ENCODE measurements around the gene BACH2.

The BACH2 gene

DNA sequence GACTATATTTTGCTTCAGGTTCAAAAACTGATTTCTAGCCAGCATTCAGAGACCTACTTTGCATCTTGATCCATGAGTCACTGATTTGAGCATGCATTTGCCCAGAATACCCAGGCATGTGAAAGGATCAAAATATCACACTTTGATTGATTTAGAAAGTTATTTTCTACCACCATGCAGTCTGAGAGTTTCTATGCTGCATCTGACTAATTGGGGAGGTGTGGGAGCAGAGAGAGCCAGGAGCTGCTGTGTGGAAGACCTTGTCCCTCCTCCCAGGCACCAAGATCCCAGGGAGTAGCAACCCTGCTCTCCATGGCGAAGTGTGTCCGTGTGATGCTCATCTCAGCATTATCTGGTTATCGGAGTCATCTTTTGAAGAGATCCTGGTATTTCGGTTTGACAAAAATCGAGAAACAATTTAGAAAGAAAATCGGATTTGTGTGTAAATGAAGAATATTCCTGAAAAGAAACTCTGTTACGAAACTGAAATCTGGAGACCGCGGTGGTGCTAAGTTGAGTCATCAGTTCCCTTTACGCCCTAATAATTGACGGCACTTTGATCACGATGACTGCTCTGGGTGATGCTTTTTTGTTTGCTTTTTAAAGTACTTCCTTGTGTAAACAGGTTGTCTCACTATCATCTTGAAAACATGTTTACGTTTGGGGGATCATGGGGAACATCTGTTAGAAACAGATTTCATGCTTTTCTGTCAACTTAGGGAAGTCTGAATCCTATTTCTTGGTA is 193.4 kb downstream of the BACH2 start:
- DNase-seq: peak in 2 of 56 donors; percentile 7

DNA sequence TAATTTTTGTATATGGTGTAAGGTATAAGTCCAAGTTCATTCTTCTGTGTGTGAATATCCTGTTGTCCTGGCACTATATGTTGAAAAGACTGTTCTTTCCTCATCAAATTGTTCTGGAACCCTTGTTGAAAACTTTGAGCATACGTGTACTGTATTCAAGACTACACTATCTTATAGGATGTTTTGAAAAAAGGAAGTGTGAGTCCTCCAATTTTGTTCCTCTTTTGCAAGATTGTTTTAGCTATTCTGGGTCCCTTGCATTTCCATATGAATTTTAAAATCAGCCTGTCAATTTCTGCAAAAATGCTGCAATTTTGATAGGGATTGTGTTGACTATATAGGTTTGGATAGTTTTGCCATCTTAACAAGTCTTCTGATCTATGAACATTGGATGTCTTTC is 195.2 kb downstream of the BACH2 start:
- DNase-seq: no peak

DNA sequence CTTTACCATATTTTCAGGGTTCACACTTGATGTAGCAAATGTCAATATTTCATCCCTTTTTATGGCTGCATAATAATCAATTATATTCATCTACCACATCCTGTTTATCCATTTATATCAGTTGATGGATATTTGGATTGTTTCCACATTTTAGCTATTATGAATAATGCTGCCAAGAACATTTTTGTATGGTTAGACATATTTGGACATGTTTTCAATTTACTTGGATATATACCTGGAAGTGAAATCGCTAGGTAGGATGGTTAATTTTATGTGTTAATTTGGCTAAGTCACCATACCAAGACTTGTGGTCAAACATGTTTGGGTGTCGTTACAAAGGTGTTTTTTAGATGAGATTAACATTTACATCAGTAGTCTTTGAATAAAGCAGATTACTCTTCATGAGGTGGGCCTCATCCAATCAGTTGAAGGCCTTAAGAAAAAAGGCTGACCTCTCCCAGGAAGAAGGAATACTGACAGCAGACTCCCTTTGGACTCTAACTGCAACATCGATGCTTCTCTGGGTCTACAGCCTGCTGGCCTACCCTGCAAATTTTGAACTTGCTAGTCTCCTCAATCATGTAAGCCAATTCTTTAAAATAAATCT is 196.5 kb downstream of the BACH2 start:
- DNase-seq: no peak

DNA sequence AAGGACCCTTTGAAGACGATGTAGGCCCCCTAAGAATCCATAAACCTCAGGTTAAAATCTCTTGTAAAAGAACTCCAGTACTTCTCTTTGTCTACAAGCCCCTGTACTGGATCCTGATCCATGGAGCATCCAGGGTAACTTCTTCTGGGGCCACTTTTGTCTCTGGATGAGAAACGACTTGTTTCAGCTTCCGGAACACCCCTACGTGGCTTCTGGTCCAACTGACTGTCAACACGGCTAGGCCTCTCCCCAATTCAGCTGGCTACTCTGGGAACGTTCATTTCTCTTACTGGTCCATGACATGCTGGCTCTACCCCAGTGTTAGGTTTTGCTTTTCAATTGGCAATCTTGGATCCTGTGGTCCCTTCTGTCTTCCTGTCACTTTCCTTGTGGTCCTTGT is 198.0 kb downstream of the BACH2 start:
- no peak for DNase-seq

DNA sequence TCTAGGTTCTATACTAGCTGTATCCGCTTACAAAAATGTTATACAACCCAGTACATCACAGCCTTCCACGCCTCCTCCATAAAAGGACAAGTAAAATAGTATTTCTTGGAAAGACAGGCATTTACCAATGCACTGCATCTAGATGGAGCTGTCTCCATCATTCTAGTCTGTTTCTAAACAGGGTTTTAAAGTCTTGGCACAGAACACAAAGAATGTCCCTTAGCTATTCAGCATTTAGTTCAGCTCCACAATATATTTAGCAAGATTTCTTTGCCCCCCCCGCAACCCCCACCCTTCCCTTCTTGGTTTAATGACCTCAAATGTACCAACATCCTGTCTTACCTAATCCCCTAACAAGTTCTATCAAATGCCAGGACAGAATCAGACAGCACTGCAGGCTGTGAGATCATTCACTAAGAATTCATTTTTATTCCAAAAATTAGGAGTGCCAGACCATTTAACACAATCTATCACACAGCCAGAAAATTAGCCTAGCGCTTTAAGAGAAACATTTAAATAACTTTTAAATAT is 198.6 kb downstream of the BACH2 start:
- DNase-seq: peak in 10 of 56 donors; percentile 2 to 39 (median 11)

DNA sequence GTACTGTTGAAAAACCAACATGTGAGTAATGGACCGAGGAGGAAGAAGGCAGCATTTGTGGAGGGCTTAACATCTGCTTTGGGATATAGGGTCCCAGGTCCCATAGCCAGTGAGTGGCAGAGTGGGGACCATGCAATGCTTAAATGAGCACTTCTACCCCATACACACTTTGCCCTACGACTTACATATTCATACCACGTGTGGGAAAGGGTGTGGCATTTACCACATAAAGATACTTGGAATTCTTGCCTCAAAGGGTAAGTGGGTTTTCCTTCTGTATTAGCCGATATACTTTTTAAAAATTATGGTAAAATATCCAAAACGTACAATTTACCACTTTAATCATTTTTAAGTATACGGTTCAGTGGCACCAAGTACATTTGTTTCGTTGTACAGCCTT is 199.3 kb downstream of the BACH2 start:
- no peak for DNase-seq

DNA sequence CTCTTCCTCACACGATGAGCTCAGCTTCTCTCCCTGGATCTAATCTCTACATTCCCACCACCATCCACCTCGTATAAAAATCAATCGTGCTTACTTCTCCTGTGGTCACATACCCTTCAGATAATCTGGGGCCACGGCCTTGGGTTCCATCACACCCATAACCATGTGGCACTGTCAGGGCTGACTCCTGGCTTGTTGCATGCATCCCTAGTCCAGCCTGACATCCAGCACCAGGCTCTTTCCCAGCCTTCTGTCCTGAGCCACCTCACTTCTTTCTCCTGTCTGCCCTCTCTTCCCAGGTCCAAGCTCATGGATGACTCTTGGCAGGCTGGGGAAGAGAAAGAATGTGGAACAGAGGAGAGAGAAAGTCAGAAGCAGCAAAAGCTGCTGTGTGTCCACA is 199.8 kb downstream of the BACH2 start:
- DNase-seq: no peak

DNA sequence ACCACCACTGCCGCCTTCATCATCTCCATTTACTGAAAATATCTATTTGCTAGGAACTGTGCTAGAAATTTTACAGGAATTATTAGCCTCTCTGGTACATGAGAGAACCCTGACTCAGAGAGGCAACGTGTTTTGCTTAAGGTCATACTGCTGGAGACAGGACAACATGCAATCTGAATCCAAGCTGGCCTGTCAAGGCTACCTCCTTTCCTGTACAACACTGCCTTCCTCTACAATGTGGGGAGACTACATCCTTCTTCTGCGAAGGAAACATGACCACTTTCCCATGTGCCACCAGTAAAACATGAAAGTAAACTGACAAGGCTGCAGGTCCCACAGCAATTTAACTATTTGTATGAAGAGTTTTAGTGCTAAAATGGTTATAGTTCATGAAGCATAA is 200.9 kb downstream of the BACH2 start:
- DNase-seq: no peak

DNA sequence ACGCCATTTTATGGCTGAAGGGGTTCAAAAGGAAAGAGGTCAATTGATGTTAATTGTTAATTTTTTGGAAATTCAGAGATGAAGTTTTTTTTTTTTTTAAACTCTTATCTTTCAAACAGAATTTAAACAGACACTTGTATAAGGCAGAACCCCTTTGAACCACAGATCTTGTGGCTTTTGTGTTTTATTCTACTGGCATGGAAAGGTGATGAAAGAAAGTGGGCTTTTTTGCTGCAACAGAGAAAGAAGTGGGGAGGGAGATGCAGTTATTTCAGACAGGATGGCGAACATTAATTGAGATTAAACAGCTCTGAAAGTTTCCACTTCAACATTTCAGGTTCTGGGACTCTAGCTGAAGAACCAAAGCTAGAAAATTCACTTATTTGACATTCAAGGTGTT is 201.5 kb downstream of the BACH2 start:
- DNase-seq: no peak

DNA sequence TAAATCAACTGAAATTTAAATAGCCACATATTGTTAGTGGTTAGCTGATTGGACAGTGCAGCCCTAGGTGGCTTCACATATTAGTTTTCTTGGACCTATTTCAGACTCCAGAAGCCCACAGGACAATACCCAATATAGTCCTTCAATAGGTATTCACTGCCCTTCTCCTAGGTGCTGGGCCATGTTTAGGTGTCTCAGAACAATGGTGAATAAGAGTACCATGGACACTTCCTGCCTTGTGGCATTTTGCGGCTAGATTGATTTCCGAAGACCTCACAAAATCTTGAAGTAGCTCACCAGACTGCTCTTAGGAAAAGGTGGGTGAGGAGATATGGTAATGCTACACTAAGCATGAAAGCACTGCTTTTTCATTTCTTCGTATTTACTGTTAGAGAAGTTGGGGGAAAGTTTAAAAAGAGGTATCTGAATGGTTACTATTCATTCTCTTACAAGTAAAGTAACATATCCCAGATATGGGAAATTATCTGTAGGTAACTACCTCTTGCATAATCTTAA is 203.0 kb downstream of the BACH2 start:
- no peak for DNase-seq

DNA sequence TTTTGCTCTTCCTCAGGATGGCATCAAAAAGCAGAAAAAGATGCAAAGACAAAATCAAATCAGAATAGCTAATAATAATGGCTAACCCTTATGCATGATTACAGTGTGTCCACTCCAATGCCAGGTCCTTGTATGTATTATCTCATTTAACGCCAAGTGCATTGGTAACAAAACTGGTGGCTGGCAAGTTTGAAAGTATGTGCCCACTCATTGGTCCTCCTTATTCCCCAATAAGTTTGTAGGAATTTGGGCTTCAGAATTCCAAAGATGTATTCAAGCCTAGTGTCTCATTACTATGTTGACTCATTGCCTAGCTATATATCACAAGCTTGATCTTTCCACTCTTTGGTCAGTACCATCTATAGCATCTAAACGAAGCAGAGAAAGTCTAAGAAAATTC is 205.8 kb downstream of the BACH2 start:
- DNase-seq: no peak

DNA sequence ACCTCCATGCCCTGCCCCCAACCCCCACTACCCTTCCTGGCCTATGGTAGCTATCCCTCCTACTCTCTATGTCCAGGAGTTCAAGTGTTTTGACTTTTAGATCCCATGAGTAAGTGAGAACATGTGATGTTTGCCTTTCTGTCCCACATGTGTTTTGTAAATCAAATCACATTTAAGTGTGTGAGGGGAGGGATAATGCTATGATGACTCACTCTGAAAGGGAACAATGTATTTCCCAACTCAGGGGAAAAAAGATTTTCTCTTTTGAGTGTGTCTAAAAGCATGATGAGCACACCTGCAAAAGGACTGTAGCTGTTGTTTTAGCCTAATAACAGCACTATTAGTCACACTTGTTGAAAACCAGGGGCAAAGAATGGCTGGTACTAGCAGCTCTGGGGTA is 208.6 kb downstream of the BACH2 start:
- DNase-seq: no peak

DNA sequence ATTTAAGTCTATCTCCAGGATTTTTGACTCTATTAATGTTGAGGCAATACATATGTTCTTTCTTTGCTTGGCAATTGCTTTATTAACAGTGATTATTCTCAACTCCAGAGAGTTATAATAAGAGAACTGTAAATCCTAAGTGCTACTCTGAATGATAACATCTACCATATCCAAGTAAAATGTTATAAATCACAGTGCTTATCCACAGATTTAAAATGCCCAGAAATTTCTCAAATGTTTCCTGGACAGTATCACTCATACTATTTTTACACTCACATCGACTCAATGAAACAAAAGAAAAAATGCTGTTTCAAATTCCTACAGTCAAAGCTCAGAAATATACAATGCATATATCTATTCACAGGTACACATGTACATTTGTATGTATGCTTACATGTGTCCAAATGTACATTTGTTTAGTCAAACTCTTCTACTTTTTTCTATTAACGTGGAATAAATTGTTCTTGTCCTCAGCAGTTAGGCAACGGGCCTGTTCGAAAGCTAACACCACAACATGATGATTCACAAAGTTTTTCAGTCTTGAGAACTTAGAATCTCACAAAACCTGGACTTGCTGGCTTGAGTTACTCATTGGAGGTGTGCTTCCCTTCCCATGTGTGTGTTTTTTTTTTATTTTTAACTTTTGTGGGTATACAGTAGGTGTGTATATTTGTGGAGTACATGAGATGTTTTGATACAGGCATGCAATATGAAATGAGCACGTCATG is 209.4 kb downstream of the BACH2 start:
- no peak for DNase-seq

DNA sequence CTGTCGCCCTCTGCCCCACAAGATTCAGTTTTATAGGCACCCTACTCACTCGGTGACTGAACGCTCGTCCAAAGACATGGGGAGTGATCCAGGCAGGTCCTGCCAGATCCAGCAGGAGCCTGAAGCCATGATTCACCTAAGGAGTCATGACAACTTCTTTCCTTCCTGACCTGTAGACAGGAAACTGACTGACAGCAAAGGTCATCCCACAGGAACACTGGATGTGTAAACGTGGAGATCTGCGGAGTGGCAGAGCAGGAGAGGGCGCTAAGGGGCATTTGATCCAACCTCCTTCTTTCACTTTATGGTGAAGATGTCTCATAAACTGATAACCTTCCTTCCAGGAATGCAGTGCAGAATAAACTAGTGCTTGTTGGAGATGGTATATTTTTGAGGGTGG is 210.1 kb downstream of the BACH2 start:
- no peak for DNase-seq

DNA sequence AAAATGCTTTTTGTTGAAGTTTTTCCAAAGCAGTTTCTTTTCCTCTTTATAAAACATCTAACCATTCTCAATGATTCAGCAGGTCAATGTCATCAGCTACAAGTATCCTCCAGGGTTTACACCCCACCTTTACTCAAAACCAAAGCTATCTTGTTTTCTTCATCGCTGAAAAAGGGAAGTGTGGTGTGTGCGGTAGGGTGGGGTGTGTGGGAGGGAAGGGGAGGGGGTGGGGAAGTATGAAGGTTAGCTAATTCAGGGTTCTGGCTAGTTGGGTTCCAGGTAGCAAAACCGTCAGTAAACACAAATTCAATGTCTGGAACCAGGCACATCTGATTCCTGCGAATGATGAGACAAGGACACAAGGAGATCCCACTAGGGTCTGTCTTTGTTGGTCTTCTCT is 212.8 kb downstream of the BACH2 start:
- DNase-seq: no peak

DNA sequence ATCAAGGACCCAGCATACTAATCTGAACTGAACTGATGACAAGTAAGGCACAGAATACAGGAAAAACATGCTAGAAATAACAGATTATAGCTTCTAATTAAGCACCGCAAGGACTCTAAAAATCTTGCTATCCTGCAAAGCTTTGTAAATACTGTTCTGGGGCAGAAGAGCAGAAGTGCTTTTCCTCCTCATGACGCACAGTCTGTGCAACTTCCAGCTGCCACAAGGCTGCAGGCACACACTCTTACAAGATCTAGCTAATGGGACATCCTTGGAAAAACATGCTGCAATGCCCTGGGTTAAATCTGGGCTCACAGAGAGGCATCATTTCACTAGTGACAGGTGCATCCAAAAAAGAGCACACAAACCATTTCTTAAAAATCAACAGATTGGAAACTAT is 213.8 kb downstream of the BACH2 start:
- peak in 3 of 56 donors; percentile 7 to 16 (median 8) for DNase-seq

DNA sequence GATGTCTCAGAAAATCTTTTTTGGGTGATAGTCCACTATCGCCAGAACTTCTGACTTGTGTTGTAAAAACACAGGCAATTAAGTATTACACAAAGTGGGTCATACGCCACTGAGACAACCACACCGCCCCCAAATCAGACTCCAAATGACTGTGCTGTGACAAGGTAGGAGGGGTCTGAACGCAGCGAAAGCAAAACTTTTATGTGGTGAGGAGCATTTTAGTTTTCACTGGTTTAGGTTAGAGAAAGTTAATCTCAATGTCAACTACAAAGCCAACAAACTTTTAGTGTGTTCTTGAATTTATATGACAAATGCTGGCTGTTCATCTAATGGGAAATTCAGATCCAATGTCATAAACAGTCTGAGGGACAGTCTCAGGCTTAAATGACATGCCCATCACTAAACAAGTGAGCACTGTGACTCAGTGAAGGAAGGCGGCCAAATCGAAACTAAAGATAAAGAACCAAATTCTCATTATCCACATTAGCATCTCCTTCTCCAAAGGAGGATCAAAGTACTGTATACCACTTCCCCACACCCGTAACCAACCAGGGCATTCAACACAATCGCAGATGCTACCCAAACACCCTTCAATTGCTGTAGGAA is 215.7 kb downstream of the BACH2 start:
- no peak for DNase-seq

DNA sequence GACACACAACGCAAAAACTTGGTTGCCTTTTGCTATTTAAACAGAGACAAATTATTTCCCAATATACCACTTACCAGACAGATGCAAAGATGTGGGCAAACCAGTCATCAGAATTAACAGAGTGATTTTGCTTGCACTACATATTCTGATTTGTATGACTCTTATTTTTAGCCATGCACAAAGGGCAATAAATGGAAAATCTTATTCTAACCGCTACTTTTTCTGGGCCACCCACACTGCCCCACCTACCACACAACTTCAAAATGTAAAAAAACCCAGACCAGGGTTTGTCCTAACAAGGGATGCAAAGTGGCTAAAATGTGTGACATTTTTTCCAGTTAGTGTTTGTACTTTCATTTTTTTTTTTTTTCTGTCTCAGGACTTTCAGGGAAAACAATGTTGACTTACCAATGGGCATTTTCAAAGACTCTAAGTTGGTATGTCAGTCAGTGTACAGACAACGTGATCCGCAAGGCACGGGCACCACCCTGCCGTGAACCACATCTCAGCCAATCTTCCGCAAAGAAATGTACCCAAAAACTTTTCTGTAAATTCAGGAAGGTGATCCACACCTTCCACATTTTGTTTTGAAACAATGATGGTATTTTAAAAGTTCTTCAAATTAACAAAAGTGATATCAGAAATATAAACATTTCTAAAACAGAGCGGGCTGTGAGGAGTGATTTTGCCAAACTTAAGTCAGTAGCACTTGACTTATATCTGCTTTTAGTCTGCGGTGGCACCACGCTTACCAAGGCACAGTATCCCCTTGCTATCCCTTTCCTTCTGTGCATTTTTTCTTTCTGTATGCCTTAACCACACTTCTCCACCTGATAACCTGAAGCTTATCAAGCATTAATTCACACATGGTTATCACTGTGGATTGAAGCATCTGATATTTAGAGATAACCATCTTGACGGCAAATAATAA is 216.8 kb downstream of the BACH2 start:
- DNase-seq: no peak

DNA sequence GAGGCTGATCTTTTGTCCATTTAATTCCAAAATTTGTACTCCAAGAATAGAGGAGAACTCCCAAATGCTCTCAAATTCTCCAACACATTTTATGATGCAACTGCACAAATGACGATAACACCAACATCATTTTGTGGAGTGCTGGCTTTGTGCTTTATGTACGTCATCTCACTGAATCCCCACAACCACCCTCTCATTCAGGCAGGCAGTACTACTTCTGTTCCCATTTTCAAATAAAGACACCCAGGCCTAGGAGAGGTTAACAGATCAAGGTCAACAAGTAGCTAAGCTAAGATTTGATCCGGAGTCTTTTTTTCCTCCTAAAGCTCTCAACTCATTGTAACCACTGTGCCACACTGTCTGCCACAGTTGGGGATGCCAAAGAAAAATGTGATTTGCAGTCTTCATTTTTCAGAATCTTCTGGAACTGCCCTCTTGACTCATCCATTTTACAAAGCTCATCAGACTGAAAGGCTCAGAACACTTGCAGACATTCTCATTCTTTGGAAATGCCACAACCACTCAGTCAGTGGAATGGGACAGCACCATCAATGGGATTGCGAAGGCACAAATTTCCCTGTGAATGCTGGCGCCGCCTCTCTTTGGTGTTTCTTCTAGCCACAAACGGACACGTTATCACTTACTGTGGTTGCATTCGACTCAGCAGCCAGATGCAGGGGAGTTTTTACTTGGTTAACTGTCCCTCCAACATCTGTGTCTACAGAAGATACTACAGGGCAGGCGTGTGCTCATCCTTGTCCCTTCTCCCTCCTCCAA is 217.9 kb downstream of the BACH2 start:
- DNase-seq: no peak

All from amygdala (tissue), 56 donors.